Body of pancreas (tissue), 4 donors: ENCODE measurements around the gene CAMTA1. TPM values are rescaled to one million over a fixed set of nuclear protein-coding genes. Genes with fewer than 3 reads are reported as not detected.

Experiments
- ATAC-seq: fragments of 150-250 bp; one replicate; pipeline ENCODE4 v1.9.1; 2016
- DNase-seq, 4 donors: peaks; one replicate each; pipeline ENCODE4 v3.0.0-alpha.2; 2019
- H3K27ac ChIP-seq, 4 donors: fragments of 200-600 bp; sonication (generic); 1 replicate in 3 of 4; 2 replicates in 1 of 4; pipeline versions ENCODE4 v1.5.1 to v1.6.1; 2016 to 2019; ENCODE audit warnings: mild to moderate bottlenecking in 1 of 4, mixed read lengths in 1 of 4, moderate library complexity in 1 of 4
- H3K27me3 ChIP-seq, 2 donors: fragments of 200-600 bp; sonication (generic); one replicate each; pipeline ENCODE4 v1.6.0; 2016; ENCODE audit warnings: mild to moderate bottlenecking in 1 of 2
- H3K36me3 ChIP-seq, 2 donors: fragments of 200-600 bp; sonication (generic); replicated peaks in 1 of 2; 2 replicates each; pipeline ENCODE4 v1.5.1; 2016; ENCODE audit warnings: low read depth in 2 of 2; ENCODE audit not compliant: insufficient read depth in 1 of 2
- H3K4me1 ChIP-seq: fragments of 200-600 bp; sonication (generic); one replicate; pipeline ENCODE4 v1.6.0; 2016
- H3K4me3 ChIP-seq, 2 donors: fragments of 200-600 bp; sonication (generic); 1 replicate in 1 of 2; 2 replicates in 1 of 2; pipeline ENCODE4 v1.5.1; 2016 to 2019
- H3K9me3 ChIP-seq, 3 donors: fragments of 200-600 bp; sonication (generic); 1 replicate in 2 of 3; 2 replicates in 1 of 3; pipeline ENCODE4 v1.5.1; 2016
- POLR2A ChIP-seq, 3 donors: fragments of 450-650 bp; IDR thresholded peaks; one replicate each; pipeline ENCODE4 v1.6.1; 2016; ENCODE audit warnings: antibody characterized with exemption in 3 of 3, mild to moderate bottlenecking in 2 of 3
- WGBS, 2 donors: methylation state at CpG; one replicate each; pipeline ENCODE4 v1.1.5; 2017; 5-methylcytosine and 5-hydroxymethylcytosine counted together
- intact Hi-C: fragments of 100-400 bp; cut with DNase I; formaldehyde crosslinking; loops from one replicate; pipeline ENCODE4 v1.15.1; 2023
- total RNA-seq, 2 donors: library from RNA; depleted of rRNA; stranded (reverse); fragments of >200 nt; gene quantifications; one replicate each; pipeline ENCODE4 v1.1.0, GENCODE V29; 2016
- TF ChIP-seq, protein P1 (sequence below), 7 experiments: fragments of 450-650 bp in 4 of 7; fragments of 200-600 bp in 3 of 7; sonication (generic) in 3 of 7; IDR thresholded peaks; one replicate each; pipeline ENCODE4 v1.5.1; 2016 to 2019; ENCODE audit warnings: antibody characterized with exemption in 7 of 7

CAMTA1 gene
- total RNA-seq, 2 donors from 2014 or later = 36.3 to 59.7 TPM

DNA sequence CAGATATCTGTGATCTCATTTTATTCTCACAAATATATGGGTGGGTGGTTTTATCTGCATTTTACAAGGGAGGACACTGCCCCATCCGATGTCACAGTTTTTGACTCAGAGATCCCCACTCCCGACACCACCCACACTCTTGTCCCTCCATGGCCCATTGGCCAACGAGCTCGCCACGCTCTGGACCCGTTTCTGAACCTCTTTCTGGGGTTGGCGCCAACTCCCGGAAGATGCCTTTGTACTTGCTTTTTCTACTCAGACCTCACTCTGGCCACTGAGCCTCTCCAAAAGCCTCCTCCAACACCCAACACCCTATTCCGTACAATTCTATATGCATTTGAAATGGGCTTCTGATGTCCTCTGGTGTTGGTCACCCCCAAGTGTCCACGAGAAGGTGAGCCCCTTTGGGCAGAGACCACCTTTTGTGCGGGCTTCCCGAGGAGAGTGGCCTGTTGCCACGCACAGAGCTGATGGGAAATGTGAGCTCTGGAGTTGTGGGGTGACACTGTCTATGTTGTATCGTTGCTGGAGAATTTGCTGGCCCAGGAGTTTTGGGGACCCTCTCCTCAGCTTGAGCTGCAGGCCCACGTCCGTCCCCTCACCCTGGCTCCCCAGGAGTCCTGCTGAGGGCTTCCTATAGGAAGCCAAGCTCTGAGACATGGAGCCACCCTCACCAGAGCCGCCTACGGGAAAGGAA is 618.9 kb downstream of the CAMTA1 start:
- DNase-seq = no peak
- H3K27me3 ChIP-seq = no peaks in the 10 kb centered on the region
- no peak overlapping the region for H3K4me3 ChIP-seq
- no peak for ATAC-seq
- intact Hi-C loops = no loop called here
- no peaks in the 10 kb centered on the region for H3K9me3 ChIP-seq
- WGBS, 2 donors = 86% methylated on average over 13 to 18 of the region's 18 CpGs
- no peaks in the 10 kb centered on the region for H3K36me3 ChIP-seq
- TF ChIP-seq, protein P1, sequence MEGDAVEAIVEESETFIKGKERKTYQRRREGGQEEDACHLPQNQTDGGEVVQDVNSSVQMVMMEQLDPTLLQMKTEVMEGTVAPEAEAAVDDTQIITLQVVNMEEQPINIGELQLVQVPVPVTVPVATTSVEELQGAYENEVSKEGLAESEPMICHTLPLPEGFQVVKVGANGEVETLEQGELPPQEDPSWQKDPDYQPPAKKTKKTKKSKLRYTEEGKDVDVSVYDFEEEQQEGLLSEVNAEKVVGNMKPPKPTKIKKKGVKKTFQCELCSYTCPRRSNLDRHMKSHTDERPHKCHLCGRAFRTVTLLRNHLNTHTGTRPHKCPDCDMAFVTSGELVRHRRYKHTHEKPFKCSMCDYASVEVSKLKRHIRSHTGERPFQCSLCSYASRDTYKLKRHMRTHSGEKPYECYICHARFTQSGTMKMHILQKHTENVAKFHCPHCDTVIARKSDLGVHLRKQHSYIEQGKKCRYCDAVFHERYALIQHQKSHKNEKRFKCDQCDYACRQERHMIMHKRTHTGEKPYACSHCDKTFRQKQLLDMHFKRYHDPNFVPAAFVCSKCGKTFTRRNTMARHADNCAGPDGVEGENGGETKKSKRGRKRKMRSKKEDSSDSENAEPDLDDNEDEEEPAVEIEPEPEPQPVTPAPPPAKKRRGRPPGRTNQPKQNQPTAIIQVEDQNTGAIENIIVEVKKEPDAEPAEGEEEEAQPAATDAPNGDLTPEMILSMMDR (IDR thresholded peaks at IDR 0.05) = no peak
- no peak for TF ChIP-seq POLR2A (IDR thresholded peaks at IDR 0.05)
- no peaks in the 10 kb centered on the region for H3K4me1 ChIP-seq
- H3K27ac ChIP-seq = no peak overlapping the region

DNA sequence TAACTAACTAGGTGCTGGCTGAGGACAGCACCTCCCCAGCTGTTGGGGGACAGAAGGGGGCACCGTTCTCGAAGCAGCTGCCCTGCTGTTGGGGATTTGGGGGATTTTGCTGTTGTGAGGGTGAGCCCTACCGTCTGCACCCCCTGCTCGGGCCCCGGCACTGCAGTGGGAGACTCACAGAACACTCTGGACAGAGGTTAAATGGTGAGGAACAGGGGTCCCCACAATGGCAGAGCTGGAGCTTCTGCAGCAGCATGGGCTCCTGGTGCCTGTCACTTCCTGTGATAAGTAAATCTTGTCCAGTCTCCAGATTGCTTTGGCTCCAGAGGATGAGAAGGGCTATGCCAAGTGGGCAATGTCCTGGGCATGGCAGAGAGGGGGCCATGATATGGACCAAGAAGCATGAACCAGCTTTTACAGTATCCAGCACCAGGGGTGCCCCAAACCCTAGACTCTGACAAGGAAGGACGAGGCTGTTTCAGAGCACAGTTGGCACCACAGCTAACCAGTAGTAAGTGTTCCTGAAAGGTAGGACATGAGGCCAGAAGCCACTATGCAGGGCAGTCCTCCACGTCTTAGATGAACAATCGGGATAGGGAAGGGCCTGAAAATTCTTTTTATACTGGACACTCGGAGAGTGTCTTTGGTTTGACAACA is 620.7 kb downstream of the CAMTA1 start:
- intact Hi-C loops = no loop called here
- H3K4me1 ChIP-seq = no peaks in the 10 kb centered on the region
- TF ChIP-seq POLR2A (IDR thresholded peaks at IDR 0.05) = no peak
- TF ChIP-seq, protein P1 (IDR thresholded peaks at IDR 0.05) = no peak
- WGBS, 2 donors = 82% methylated on average over 4 to 9 of the region's 9 CpGs
- no peak for ATAC-seq
- no peaks in the 10 kb centered on the region for H3K9me3 ChIP-seq
- no peak overlapping the region for H3K27ac ChIP-seq
- H3K4me3 ChIP-seq = no peak overlapping the region
- DNase-seq = no peak
- H3K27me3 ChIP-seq = no peaks in the 10 kb centered on the region
- H3K36me3 ChIP-seq = no peaks in the 10 kb centered on the region

DNA sequence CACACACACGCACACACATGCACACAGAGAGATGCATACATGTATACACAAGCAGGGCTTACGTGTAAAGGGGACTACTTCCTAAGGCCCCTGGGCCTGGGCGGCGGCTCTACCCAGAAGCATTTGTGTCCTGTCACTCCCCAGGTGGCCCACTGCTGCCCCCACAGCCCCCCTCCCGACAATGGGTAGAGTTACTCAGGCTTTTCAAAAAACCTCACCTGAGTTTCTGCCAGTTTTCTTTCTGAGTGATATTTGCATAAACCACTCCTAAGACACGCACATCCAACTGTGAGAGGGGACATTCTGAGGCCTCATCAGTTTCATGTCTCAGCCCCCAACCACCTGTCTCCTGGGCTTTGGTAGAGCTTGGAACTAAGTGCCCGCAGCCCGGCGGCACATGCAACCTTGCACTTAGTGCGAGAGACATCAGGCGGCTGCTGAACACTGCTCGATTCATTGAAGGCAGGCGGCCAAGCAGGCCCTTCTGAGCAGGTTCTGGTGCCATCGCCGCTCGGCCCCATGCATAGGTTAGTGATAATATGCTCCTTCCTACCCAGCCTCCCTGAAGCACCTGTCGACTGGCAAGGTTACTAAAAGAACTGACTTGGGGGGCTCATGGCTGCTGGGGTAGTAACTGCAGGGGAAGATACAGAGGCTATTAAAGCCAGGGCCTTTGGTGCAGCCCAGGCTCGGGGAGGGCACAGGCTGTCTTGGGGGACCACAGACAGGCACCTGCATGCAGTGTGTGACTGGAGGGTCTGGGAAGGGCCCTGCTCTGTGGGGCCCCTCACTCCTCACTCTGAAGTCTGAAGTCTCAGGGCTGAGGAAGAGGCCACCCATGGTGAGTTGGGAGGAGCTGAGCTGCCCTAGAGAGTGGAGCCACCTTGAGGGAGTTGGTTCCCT is 621.6 kb downstream of the CAMTA1 start:
- Histone ChIP-seq H3K9me3 (no peaks in the 10 kb centered on the region), H3K36me3 (no peaks in the 10 kb centered on the region), H3K27me3 (no peaks in the 10 kb centered on the region), H3K27ac (no peak overlapping the region), H3K4me1 (no peaks in the 10 kb centered on the region), H3K4me3 (no peak overlapping the region)
- intact Hi-C loops = no loop called here
- TF ChIP-seq, protein P1 (IDR thresholded peaks at IDR 0.05) = no peak
- no peak for TF ChIP-seq POLR2A (IDR thresholded peaks at IDR 0.05)
- 86 to 89% methylated on average over 13 to 18 of the region's 18 CpGs for WGBS, 2 donors
- ATAC-seq = no peak
- no peak for DNase-seq

DNA sequence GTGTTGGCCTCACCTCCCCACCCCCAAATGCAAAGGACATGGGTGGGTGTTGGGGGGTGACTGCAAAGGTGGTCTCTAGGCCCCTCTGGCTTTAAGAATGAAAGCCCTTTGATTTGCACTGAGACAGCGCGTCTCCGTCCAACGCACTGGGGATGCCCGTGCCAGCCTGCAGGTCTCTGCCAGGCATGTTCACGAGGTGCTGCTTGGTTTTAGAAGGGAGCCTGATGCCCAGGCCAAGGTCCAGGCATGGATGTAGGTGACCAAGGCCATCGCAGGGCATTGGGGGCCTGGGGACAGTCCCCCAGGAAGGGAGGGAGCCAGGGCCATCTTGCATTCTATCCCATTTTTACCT is 622.3 kb downstream of the CAMTA1 start:
- H3K4me1 ChIP-seq = no peaks in the 10 kb centered on the region
- H3K27ac ChIP-seq = no peak overlapping the region
- ATAC-seq (no peak), DNase-seq (no peak)
- H3K9me3 ChIP-seq = no peaks in the 10 kb centered on the region
- H3K27me3 ChIP-seq = no peaks in the 10 kb centered on the region
- 86% methylated on average over 7 of the region's 7 CpGs; no CpG with 5 or more reads in 1 of the 2 donors for WGBS, 2 donors
- H3K4me3 ChIP-seq = no peak overlapping the region
- no peak for TF ChIP-seq POLR2A (IDR thresholded peaks at IDR 0.05)
- TF ChIP-seq, protein P1 (IDR thresholded peaks at IDR 0.05) = no peak
- intact Hi-C loops = no loop called here
- H3K36me3 ChIP-seq = no peaks in the 10 kb centered on the region
